GM11168 (cell line): ENCODE results near the gene INPP5D.
"Not testable (repeated sequence)": the region's sequence is repeated elsewhere in the genome, so short reads cannot be mapped to it uniquely, and the experiment has no call there.

ENCODE experiments used
- in situ Hi-C: fragments of 300-500 bp; cut with MboI; formaldehyde crosslinking; loops from one replicate; pipeline ENCODE4 v1.12.0; 2022; ENCODE audit warnings: low sequenced_read_pairs; ENCODE audit not compliant: unreplicated experiment

INPP5D gene

DNA sequence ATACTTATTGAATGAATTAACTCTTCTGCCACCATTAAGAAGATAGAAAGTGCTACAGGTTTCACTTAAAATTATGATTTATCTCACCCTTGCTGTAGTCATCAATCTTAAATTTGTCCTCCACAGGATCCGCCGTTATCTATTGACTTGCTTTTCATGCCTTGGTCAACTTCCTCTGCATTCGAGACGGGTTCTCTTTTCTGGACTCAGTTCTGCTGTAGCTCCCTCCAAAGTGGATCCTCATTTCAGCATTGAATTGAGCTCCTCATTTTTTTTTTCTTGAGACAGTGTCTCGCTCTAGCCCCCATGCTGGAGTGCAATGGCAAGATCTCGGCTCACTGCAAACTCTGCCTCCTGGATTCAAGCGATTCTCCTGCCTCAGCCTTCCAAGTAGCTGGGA, 27.6 kb downstream of the INPP5D start:
- in situ Hi-C loops, result no loop called here

DNA sequence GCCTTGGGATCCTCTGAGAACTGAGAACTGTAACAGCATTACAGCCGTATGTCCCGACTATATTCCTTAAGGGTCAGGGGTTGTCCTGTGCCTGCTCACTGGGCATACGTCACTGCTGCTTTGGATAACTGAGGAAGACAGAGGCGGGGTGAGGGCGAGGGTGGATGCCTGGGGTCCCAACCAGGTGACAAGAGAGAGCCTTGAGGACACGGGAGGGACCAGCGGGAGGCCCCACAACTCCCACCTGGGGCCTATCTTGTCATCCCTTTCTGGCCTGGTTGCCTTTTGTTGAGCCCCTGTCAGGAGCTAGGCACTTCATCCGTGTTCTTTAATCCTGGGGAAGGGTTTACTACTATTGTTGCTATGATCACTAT, 28.8 kb downstream of the INPP5D start:
- in situ Hi-C loops, result no loop called here

DNA sequence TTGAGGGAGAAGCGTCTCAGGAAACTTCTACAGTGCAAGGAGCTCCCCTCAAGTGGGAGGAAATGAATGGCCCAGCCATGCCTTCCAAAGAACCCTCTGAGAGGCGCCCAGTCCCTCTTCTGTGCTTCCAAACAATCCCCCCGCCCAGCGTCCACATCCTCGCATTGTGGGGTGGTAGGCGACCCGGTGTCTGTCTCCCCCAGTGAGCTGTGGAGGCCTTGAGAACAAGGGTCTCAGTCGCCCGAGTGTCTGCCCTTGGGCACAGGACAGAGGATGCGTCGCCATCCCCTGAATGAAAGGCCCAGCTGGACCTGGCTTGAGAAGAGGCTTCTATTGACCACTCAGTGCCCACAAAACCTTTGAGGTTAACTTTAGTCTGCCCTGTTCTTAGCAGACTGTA, 29.7 kb downstream of the INPP5D start:
- in situ Hi-C loops, result no loop called here

DNA sequence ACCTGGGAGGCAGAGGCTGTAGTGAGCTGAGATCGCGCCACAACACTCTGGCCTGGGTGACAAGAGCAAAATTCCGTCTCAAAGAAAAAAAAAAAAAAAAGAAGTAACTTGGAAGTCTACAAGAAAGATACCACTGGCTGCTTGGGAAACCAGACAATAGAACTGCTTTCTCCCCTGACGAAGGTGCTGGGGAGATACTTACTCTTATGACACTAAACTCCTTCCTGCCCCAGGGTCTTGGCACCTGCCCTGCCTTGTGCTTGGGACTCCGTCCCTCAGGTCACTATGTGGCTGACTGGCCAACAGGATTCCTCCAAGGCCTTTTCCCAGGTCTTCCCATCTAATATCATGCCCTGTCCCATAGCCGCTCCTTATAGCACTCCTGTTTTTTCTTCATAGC, 30.7 kb downstream of the INPP5D start:
- in situ Hi-C loops, result no loop called here

DNA sequence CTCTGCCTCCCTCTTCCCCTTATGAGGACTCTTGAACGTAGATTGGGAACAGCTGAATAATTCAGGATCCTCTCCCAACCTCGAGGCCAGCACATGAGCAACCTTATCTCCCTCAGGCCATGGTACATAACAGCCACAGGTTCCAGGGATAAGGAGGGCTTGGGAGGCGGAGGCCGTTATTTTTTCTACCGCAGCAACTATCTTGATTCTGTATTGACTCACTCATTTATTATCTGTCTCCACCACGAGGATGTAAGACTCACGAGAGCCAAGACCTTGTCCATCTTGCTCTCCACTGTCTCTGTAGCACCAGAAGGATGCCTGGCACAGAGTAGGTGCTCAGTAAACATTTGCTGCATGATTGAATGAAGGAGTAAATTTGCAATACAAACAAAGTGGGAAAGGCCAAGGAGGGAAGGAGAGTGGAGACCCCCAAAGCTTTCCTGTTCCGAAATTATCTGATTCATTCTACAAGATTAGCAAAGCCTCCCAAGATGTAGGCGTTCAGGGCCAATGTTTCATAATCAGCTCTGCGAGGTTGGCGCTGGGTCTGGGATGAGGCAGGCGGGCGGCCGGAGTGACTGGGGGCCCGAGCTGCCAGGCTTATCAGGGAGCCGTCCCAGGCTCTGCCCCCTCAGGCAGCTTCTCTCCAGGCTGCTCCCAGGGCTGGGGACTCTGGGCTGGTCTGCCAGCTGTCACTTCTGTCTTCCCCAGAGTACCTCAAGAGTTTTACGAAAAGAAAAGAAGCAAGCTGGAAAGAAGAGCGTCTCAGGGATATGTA, 31.6 kb downstream of the INPP5D start:
- in situ Hi-C loops, result no loop called here

DNA sequence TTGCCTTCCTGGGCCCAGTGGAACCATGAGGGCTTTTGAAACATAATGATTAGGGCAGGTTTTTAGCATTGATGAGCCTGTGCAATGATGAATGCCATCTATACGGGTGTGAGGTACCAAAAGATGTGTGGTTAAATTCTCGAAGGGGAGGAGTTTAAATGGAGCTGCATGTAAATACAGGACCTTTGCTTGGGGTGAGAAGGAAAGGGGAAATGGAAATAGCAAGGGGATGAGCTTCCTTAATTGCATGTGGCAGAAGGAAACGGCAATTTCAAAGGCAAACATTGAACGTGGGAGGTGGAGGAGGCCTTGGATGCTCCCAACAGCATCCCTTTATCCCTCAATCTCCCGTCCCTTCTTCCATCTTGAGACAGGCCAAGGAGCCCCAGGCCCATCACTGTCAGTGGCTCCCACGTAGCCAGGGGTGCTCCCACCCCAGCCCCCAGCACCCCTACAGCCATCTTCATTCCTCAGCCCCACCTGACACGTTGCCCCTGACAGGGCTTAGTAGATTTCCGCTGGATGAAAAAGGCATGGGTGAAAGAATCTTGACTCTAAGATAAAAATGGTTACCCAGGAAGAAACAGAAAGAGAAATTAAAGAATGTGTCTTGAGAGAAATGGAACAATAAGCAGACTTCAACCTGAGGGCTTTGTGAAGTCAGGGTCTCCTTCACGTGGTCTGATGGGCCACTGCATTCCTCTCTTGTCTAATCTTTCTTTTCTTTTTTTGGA, 32.5 kb downstream of the INPP5D start:
- in situ Hi-C loops, result no loop called here

DNA sequence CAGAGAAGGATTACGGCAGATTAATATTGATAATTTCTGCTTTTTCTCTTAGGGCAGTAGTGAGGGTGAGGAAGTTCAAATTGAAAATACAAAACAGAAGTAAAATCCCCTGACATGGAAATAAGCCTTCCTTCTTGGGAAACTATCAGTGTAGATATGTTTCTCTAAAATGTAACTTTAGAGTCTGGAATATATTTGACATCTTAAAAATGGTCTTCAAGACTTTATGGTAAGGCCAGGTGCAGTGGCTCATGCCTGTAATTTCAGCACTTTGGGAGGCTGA, 33.0 kb downstream of the INPP5D start:
- in situ Hi-C loops, result no loop called here

DNA sequence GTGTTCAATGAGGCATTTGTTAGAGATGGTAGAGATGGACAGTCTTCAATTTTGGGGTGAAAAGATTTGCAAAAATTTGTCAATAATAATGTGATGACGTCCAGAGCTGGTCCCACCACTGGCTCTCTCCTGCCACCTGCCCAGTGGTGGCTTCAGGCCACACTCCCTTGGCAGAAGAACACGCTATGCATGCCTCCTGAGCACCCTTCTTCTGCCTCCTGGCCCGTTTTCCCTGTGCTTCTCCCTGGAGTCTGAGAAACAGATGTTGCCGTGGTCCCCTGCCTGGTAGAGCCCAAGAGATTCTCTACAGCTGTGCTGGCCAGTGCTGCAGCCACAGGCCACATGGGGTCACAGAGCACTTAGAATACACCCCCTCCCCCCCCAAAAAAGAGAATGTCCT, 33.6 kb downstream of the INPP5D start:
- in situ Hi-C loops, result no loop called here

DNA sequence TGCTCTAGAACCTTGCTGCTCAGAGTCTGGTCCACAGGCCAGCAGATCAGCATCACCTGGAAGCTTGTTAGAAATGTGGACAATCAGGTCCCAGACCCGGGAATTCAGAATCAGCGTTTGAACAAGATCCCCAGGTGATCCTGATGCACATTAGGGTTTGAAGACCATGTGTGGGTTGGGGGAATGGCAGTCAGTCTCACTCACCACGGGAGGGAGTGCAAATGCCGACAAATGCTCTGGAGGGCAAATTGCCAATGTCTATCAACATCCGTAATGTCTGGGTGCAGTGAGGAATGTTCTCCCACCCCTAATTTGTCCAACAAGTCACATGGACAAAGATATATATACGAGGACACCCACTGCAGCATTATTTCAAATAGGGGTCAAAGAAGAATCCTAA, 34.5 kb downstream of the INPP5D start:
- in situ Hi-C loops, result no loop called here

DNA sequence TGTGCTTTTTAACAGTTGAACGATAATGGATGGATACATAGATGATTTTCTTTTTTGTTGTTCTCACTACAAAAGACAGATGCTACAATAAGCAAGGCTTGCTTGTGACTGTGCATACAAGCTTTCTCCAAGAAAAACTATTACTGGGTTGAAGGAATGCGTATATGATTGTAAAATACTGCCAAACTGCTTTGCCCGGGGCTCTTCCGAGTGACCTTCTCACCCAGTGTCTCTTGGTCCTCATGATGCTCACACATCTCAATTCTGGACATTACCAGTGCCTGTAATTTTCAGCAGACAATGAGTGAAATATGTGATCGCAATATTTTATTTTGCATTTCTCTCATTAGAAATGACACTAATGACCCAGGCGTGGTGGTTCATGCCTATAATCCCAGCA, 35.9 kb downstream of the INPP5D start:
- in situ Hi-C loops, result no loop called here

DNA sequence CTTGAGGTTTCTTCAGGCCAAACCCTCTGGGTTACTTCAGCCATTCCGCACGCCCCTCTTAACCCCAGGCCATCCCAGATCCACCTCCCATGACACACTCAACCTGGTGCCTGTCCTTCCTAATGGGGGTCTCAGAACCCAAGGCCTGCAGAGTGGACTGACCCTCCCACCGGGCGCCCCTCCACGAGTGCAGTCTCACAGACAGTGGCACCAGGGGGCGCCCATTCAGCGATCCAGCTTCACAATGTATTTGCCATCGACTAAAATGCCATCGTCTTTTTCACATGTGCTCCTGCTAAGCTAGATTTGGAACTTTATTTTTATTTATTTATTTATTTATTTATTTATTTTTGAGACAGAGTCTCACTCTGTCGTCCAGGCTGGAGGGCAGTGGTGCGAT, 38.5 kb downstream of the INPP5D start:
- in situ Hi-C loops, result no loop called here

DNA sequence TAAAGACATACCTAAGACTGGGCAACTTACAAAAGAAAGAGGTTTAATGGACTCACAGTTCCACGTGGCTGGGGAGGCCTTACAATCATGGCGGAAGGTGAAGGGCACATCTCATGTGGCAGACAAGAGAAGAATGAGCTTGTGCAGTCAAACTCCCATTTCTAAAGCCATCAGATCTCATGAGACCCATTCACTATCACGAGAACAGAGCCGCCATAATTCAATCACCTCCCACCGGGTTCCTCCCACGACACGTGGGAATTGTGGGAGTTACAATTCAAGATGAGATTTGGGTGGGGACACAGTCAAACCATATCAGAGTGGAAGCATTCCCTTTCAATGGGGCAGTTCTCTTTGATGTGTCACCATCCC, 39.7 kb downstream of the INPP5D start:
- in situ Hi-C loops, result not testable (repeated sequence)

DNA sequence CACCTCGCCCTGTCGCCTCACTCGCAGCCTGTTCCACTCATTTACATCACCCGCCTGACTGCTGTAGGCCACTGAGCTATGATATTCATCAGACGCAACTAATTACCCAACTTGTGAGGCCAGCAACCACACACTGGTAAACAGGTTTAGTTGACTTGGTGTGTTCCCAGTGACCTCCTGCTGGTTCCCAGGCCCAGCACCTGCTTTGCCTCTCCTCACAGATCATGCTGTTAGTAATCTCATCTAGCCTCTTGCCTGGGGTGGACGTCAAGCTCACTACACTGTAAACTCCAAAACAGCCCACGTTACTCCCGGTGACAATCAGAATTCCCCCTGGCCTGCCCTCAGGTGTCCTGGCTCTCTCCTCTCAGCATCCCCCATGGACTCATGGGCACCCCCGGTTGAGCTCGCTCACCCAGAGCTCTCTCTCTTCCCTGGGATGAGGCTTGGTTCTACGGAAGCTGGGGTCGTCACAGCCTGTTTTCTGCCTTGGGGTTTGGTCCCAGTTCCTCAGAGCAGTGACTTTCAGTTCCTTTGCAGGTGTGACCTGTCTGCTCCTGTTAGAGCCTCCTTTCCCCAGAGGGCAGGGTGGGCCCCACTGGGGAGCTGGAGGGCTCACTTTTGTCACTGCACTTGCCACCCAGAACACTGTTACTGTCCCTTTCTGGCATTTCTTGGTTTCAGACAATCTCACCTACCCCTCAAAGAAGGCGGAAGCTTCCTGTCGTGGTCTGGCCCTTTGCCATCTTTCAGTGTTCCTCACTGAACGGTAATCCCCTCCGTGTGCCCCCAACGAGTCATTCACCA, 40.3 kb downstream of the INPP5D start:
- in situ Hi-C loops, result no loop called here

DNA sequence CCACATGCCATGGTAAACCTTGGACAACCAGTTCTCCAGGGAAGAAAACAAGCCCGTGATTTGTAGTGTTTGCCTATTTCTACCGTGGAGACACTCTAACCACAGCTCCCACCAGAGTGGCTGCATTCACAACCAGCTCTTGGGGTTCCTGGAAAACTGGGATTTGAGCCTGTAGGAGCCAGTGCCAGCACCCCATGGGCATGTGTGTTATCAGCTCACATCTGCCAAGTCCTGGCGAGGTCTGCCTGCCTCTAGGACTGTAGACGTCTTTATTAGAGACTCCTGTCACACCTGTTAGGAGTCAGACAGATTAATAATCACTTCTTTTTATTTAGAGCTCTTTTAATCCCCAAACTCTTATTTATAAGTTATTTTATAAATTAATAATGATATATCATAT, 41.0 kb downstream of the INPP5D start:
- in situ Hi-C loops, result no loop called here

DNA sequence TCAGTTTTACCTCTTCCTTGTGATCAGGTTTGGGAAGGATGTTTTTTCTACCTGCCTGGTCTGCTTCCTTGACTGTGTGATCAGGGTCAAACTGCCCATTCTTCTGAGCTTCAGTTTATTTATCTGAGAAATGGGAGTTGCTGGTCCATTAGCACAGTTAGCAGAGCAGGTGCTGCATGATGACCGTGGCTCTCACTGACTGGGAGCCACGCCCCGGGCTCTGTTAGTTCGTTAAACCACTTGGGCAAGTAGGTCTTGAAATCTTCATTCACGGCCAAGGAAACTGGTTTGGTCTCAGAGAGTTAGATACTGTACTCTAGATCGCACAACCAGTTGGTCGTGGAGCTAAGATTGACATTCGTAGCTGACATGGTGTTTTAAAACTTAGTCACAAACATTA, 41.7 kb downstream of the INPP5D start:
- in situ Hi-C loops, result no loop called here

DNA sequence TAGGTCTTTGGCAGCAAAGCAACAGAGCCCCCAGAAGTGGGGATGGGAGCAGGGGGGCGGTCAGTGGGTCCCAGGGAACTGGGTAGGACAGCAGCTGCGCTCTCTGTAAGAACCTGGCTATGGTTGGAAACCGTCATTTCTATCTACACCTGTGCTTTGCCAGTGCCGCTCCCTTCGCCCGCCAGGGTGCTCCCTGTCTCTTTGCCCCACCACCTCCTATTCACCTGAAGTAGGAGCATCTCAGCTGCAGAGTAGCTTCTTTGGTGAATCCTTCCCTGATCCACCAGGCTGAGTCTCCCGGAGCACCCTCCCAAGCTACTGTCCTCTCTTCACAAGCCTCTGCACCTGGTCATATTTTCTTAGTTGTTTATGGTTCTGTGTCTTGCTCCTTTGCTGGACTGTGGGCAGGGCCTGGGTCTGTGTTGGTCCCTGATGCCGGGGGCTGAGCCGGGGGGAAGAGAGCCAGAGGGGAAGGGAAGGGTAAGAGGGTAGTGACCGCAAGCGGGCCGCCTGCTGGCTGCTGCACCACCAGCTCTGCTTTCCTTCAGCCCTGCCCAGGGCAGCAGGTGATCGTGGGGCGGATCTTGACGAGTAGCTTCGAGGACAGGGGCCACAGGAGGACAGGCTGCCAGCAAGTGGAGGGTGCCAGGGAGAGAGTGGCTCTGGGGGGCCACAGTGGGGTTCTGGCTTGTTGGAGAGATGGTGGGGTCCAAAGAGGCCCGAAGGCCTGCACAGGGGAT, 45.2 kb downstream of the INPP5D start:
- in situ Hi-C loops, result no loop called here

DNA sequence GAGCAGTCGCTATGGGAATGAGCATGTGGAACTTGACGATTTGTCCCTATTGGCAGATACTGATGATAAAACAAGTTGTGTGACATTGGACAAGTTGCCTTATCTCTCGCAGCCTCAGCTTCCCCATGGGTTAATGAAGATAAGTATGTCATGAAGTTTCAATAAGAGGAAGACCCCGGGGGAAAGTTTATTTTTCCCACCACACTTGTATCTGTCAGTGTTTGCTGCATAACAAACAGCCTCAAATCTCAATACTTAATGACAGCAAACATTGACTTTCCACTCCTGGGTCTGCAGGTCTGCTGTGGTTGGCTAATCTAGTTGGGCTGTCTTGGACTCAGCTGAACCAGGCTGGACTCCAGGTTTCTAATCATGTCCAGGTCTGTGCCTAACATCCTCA, 45.8 kb downstream of the INPP5D start:
- in situ Hi-C loops, result no loop called here

DNA sequence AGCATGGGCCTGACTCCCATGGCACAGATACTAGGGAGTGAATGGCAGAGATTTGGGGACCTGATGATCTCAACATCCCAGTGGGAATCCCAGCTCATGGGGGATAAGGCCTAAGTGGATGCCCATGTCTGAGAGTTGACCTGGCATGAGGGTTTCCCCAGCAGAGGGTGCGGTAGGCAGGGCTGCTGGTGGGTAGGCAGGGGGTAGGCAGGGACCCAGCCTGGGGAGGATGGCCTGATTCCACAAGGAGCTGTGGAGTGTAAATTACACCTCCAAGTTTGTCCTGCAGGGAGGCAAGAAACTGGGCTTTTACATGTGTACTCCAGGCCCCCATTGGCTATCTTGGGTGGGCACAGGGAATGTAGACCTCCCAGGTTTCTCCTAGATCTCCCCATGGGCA, 46.9 kb downstream of the INPP5D start:
- in situ Hi-C loops, result no loop called here

DNA sequence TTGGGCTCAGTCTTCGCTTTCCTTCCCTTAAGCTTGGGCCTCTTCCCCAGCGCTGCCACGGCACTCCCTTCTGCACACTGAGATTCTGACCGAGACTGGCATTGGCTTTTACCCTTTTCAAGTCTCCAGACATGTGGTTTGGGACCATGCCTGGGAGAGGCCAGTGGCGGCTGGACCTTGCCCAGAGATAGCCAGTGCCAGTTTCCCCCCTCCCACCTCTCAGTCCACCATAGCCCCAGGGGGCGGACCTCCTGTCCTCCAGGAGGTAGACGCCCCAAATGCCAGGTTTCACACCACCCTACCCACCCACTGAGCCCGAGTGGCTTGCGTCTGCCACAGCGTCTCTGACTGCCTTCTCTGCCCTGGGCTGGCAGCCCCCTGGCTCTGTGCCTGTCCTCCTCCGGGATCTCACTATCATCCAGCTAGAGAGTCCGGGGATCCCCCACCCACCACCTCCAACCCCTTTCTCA, 47.7 kb downstream of the INPP5D start:
- in situ Hi-C loops, result no loop called here

DNA sequence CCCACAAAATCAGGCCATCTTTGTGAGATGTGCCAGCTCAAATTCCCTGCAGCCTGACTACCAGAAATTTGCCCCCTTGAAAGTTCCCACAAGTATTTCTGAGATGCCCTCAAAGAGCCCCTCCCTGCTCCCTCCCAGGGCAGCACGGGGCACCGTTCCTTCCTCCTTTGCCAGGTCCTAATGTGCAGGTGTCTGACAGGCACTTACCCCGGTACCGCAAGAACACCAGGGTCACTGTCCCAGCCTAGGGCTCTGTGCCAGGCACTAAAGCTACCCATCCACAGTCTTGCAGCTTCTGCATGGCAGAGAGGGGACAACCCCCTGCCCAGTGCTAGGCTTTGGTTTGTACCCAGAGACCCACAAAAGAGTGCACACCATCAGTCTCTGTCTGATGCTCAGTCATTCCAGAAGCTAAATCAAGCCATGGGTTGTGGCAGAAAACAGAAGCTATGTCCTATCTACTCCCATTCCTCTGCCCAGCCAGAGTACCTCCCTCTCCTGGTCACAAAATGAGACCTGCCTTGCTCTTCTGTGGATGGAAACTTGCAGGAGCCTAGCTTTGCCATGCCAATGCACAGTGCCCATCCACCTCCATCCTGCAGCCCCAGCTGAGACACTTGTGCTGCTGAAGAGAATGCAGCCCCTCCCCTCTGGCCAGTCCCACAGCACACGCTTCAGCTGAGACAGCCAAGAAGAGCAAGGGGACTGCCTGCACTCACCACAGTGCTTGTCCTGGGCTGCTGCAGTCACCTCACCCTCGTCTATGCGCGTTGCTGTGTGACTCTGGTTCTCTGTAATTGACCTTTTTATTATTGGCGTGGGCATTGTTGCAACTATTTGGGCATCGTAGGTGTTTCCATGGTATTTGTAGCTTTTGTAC, 48.7 kb downstream of the INPP5D start:
- in situ Hi-C loops, result no loop called here
